HEK293T (cell line): ENCODE data around the gene SAMHD1.

Experiments
- CTCF ChIA-PET: fragments of 350-600 bp; formaldehyde crosslinking; extraction: SDS; loops from one replicate; lab custom pipeline; 2021; ENCODE audit warnings: antibody characterized with exemption, inconsistent platforms; lab: Yijun Ruan, JAX
- POLR2A ChIA-PET: fragments of 350-600 bp; formaldehyde crosslinking; extraction: SDS; loops from one replicate; lab custom pipeline; 2020; ENCODE audit warnings: antibody characterized with exemption, inconsistent platforms; lab: Yijun Ruan, JAX
- DNase-seq: peaks from one replicate; pipeline ENCODE4 v3.0.0; 2012; ENCODE audit warnings: mixed read lengths; ENCODE audit errors: extremely low spot score
- ARNT ChIP-seq: fragments of 450-650 bp; IDR thresholded peaks from 2 replicates; pipeline ENCODE4 v1.6.1; 2017; ENCODE audit warnings: mild to moderate bottlenecking
- BHLHE40 ChIP-seq: fragments of 450-650 bp; IDR thresholded peaks from 2 replicates; pipeline ENCODE4 v1.6.1; 2016; ENCODE audit warnings: mild to moderate bottlenecking, moderate library complexity, borderline replicate concordance
- CTBP1 ChIP-seq: fragments of 450-650 bp; IDR thresholded peaks from 2 replicates; pipeline ENCODE4 v1.6.1; 2016; ENCODE audit warnings: borderline replicate concordance
- ELF4 ChIP-seq: fragments of 450-650 bp; IDR thresholded peaks from 2 replicates; pipeline ENCODE4 v1.6.1; 2017; ENCODE audit warnings: antibody characterized with exemption
- FOXA1 ChIP-seq: fragments of 450-650 bp; IDR thresholded peaks from 2 replicates; pipeline ENCODE4 v1.6.1; 2016; ENCODE audit warnings: mild to moderate bottlenecking
- FOXK2 ChIP-seq: fragments of 450-650 bp; IDR thresholded peaks from 2 replicates; pipeline ENCODE4 v1.6.1; 2016; ENCODE audit warnings: mild to moderate bottlenecking
- FOXM1 ChIP-seq: fragments of 450-650 bp; IDR thresholded peaks from 2 replicates; pipeline ENCODE4 v1.6.1; 2017; ENCODE audit warnings: mild to moderate bottlenecking, borderline replicate concordance
- HDGF ChIP-seq: fragments of 450-650 bp; IDR thresholded peaks from 2 replicates; pipeline ENCODE4 v1.6.1; 2017; ENCODE audit warnings: antibody characterized with exemption, borderline replicate concordance
- L3MBTL2 ChIP-seq: fragments of 450-650 bp; conservative IDR thresholded peaks from 2 replicates; pipeline ENCODE4 v1.6.1; 2016; ENCODE audit warnings: mild to moderate bottlenecking
- LEF1 ChIP-seq: fragments of 450-650 bp; IDR thresholded peaks from 2 replicates; pipeline ENCODE4 v1.6.1; 2017; ENCODE audit warnings: mild to moderate bottlenecking, borderline replicate concordance
- NFRKB ChIP-seq: fragments of 450-650 bp; IDR thresholded peaks from 2 replicates; pipeline ENCODE4 v1.6.1; 2016; ENCODE audit warnings: mild to moderate bottlenecking, moderate library complexity
- SP1 ChIP-seq: fragments of 450-650 bp; IDR thresholded peaks from 2 replicates; pipeline ENCODE4 v1.6.1; 2017
- SUZ12 ChIP-seq: fragments of 450-650 bp; IDR thresholded peaks from 2 replicates; pipeline ENCODE4 v1.6.1; 2016; ENCODE audit warnings: mild to moderate bottlenecking
- TARDBP ChIP-seq: fragments of 450-650 bp; IDR thresholded peaks from 2 replicates; pipeline ENCODE4 v1.6.1; 2016
- ZNF384 ChIP-seq: fragments of 450-650 bp; IDR thresholded peaks from 2 replicates; pipeline ENCODE4 v1.6.1; 2016
- TF ChIP-seq, protein P1 (sequence below): fragments of 450-650 bp; IDR thresholded peaks from 2 replicates; pipeline ENCODE4 v1.6.1; 2016

Gene SAMHD1

DNA sequence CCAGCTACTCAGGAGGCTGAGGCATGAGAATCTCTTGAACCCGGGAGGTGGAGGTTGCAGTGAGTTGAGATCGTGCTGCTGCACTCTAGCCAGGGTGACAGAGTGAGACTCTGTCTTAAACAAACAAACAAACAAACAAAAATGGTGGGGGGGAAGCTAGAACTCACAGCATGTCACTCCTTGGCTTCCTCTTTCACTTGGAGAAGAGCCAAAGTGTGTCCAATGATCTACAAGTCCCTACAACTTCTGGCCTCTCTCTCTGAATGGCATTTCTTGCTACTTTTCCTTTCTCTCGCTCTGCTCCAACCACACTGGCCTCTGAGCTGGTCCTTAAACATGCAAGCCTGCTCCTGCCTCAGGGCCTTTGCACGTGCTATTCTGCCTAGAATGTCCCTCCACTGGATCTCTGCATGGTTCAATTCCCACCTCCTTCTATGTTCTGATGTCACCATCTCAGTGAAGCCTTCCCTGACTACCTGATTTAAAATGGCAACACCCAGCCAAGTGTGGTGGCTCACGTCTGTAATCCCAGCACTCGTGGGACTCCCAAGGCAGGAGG lies 67.5 kb downstream of the SAMHD1 start:
- CTCF ChIA-PET: interaction anchor here (0.6 kb wide), 1 partner anchor 13 kb away, joined by 5 read pairs; no protein-coding TSS in a partner anchor
- no peak for DNase-seq
- POLR2A ChIA-PET: no interaction called here
- TF ChIP-seq, protein P1, sequence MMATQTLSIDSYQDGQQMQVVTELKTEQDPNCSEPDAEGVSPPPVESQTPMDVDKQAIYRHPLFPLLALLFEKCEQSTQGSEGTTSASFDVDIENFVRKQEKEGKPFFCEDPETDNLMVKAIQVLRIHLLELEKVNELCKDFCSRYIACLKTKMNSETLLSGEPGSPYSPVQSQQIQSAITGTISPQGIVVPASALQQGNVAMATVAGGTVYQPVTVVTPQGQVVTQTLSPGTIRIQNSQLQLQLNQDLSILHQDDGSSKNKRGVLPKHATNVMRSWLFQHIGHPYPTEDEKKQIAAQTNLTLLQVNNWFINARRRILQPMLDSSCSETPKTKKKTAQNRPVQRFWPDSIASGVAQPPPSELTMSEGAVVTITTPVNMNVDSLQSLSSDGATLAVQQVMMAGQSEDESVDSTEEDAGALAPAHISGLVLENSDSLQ: no peak
- TF ChIP-seq FOXK2: no peak
- TF ChIP-seq ELF4: no peak
- TF ChIP-seq BHLHE40: no peak
- TF ChIP-seq LEF1: no peak

DNA sequence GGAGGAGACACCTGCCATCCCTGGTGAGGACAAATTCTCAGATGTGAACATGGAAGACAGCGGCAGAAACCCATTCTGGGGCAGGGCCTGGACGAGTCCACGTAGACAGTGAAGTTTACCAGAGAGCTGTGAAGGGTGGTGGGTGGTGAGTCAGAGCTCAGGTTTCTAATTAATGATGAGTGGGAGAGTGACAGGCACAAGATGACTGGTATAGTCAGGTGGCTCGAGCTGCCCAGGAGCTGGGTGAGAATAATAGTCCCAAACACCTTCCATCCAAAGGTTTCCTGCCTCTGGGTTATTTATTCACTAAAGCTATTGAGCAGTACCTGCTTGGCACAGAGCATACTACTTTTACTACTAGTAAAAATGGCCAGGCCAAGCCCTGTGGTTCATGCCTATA lies 69.6 kb downstream of the SAMHD1 start:
- TF ChIP-seq, protein P1: peak; percentile 67
- TF ChIP-seq LEF1: no peak
- ChIA-PET POLR2A (interaction anchor here (1.4 kb wide), 2 partner anchors 47 to 108 kb away, joined by 4 to 5 read pairs; partner anchors contain the start of gene DSN1), CTCF (interaction anchor here (1.3 to 1.8 kb wide), 2 partner anchors 36 to 73 kb away, joined by 3 to 6 read pairs; no protein-coding TSS in a partner anchor)
- DNase-seq: no peak

DNA sequence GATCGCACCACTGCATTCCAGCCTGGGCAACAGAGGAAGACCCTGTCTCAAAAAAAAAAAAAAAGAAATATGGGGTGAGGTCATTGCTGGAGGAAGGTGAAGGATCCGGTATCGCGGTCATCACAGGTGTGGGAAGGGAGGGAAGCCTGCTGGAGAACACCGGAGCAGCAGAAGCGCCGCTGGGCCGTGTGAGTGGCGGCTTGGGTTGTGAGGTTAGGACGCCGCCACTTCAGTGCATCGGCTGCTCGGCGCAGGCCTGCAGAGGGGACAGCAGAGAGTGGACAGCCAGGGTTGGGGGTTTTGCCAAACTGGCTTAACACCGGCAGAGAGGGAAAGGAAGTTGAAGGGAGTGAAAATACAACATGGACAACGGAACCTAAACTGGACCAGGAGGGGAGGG lies 70.2 kb downstream of the SAMHD1 start:
- POLR2A ChIA-PET: interaction anchor here (1.4 kb wide), 1 partner anchor 46 kb away, joined by 5 read pairs; no protein-coding TSS in a partner anchor
- no peak for DNase-seq
- CTCF ChIA-PET: interaction anchor here (1.8 kb wide), 1 partner anchor 73 kb away, joined by 6 read pairs; no protein-coding TSS in a partner anchor
- no peak for TF ChIP-seq FOXA1
- TF ChIP-seq SP1: no peak
- TF ChIP-seq LEF1: no peak
- no peak for TF ChIP-seq FOXK2
- no peak for TF ChIP-seq SUZ12
- TF ChIP-seq, protein P1: no peak
- TF ChIP-seq FOXM1: no peak
- no peak for TF ChIP-seq ARNT
- no peak for TF ChIP-seq NFRKB
- TF ChIP-seq CTBP1: no peak
- no peak for TF ChIP-seq L3MBTL2
- TF ChIP-seq TARDBP: no peak
- no peak for TF ChIP-seq ZNF384
- TF ChIP-seq HDGF: no peak
- no peak for TF ChIP-seq BHLHE40
- no peak for TF ChIP-seq ELF4

DNA sequence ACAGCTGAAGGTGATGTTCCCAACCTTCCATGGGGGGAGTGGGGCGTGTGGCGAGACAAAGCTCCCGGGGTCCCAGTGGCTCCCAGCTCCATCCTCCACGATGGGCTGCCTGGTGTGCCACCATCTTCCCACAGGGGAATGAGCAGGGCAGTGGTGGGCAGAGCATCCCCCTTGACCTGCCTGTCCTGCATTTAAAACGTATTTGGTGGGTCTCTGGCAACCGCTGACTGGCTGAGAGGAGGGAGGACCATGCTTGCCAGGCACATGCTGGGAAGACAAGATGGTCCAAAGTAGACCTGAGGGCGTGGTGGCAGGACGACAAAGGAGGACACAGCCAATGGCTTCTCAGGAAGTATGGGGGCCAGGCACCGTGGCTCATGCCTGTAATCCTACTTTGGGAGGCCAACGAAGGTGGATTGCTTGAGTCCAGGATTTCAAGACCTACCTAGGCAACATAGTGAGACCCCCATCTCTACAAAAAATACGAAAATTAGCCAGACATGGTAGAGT lies 70.7 kb downstream of the SAMHD1 start:
- ChIA-PET CTCF (no interaction called here), POLR2A (no interaction called here)
- TF ChIP-seq FOXK2 (no peak), SUZ12 (no peak), ARNT (no peak), HDGF (no peak), FOXA1 (no peak), LEF1 (no peak), CTBP1 (no peak), ZNF384 (no peak)

DNA sequence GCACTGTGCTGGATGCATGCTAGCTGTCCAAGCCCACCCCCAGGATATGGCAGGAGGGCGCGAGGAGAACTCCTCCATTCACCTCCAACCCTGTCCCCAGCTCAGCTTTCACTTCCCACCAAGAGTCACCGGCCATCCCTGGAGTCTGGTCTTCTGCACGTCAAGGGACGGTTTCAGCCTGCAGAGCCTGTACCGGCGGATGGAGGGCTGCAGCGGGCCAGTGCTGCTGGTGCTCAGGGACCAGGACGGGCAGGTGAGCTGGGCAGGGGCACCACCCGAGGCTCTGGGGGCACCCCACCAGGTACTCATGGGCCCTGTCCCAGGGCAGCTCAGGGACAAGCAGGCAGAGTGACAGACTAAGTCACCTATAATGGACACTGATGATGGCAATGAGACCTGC lies 72.6 kb downstream of the SAMHD1 start:
- TF ChIP-seq, protein P1: no peak
- TF ChIP-seq FOXA1: no peak
- no peak for TF ChIP-seq ZNF384
- TF ChIP-seq FOXM1: no peak
- TF ChIP-seq FOXK2: no peak
- no peak for TF ChIP-seq ELF4
- no peak for TF ChIP-seq ARNT
- no peak for TF ChIP-seq L3MBTL2
- TF ChIP-seq HDGF: no peak
- TF ChIP-seq TARDBP: no peak
- no peak for TF ChIP-seq SP1
- no peak for TF ChIP-seq SUZ12
- TF ChIP-seq NFRKB: no peak
- no peak for TF ChIP-seq BHLHE40
- TF ChIP-seq CTBP1: no peak
- TF ChIP-seq LEF1: no peak
- no peak for DNase-seq
- ChIA-PET POLR2A (interaction anchor here (1.2 kb wide), 1 partner anchor 12 kb away, joined by 3 read pairs; no protein-coding TSS in a partner anchor), CTCF (interaction anchor here (0.6 kb wide), 1 partner anchor 71 kb away, joined by 3 read pairs; no protein-coding TSS in a partner anchor)

More for the DNA sequence above, 70.7 kb downstream of the SAMHD1 start:
- DNase-seq: no peak
